ENCODE measurements around the gene FOLR2. TPM values are rescaled to one million over a fixed set of nuclear protein-coding genes. Genes with fewer than 3 reads are reported as not detected.
A peak's percentile ranks its signal among the peaks of the same experiment; 100 is the strongest.

The FOLR2 gene
- total and polyA plus RNA-seq, 2 of the 8 experiments (the other 6 are each of a cell fraction or from before 2014, with no cell fraction given), result not detected

DNA sequence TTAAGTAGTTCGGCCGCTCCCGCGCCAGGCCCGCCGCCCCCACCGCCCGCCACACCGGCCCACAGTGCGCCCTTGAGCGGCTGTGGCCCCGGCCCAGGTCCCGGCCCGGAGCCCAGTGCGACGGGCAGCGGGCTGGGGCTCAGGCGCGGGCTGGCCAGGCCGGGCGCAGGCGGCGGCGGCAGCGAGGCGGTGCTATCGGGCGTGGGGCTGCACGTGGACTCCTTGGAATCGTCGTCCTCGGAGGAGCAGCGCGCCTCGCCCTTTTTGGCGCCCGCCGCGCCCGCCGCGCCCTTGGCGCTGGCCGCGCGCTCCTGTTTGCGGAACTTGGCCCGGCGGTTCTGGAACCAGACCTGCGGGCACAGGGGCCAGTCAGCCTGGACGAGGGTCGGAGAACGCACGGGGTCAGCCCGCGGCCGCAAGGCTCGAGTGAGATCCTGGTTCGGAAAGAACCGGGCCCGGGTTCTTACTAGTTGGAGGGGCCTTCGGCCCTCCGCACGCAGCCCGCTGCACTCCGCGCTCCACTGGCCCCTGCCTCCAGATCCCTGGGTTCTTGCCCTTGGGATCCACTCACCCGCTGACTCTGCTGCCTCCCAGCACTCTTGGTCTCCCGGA is 23.4 kb downstream of the FOLR2 start (continued):
- peak; percentile 95 for TF ChIP-seq EZH2 (IDR thresholded peaks at IDR 0.05; ENCODE audit: low read depth, low read length, severe bottlenecking)
- no peak for TF ChIP-seq JUN (IDR thresholded peaks at IDR 0.05; ENCODE audit: low read depth, low read length)

All from H1 (cell line).